IMR-90 (cell line): ENCODE measurements around the gene BEST1. TPM values are rescaled to one million over a fixed set of nuclear protein-coding genes. Genes with fewer than 3 reads are reported as not detected.

Source experiments
- ATAC-seq: fragments of 200-7000 bp; cut with Tn5 transposase; 2 replicates; pipeline ENCODE4 v1.9.1; 2020; ENCODE audit warnings: low read depth, mild to moderate bottlenecking, moderate library complexity
- BruUV-seq: library from RNA; stranded (reverse); fragments of 400-500 nt; replicated peaks from 2 replicates; lab custom pipeline; 2021; lab: Mats Ljungman, UMichigan
- CTCF ChIA-PET: fragments of 300-600 bp; formaldehyde crosslinking; extraction: SDS; loops from one replicate; lab custom pipeline; 2021; ENCODE audit warnings: antibody characterized with exemption; lab: Yijun Ruan, JAX
- POLR2A ChIA-PET: fragments of 300-600 bp; sonication (Branson Sonifier 250); formaldehyde crosslinking; loops from one replicate; lab custom pipeline; 2022; ENCODE audit warnings: antibody characterized with exemption; ENCODE audit not compliant: unreplicated experiment; lab: Charles Lee
- DNase-seq: peaks from one replicate; pipeline ENCODE4 v3.0.0; 2013
- H2AFZ ChIP-seq: replicated peaks from 2 replicates; pipeline ENCODE3; 2013; ENCODE audit warnings: low read length, mild to moderate bottlenecking; ENCODE audit not compliant: poor library complexity
- H2AK5ac ChIP-seq: 2 replicates; pipeline ENCODE4 v1.6.1; 2013; ENCODE audit warnings: low read depth, low read length, inconsistent platforms
- H2AK9ac ChIP-seq: replicated peaks from 2 replicates; pipeline ENCODE3; 2013; ENCODE audit warnings: mild to moderate bottlenecking, low read depth, low read length, moderate library complexity; ENCODE audit not compliant: poor library complexity
- H2BK120ac ChIP-seq: 2 replicates; pipeline ENCODE4 v1.6.1; 2013; ENCODE audit warnings: low read depth, low read length, inconsistent platforms
- H2BK15ac ChIP-seq: 3 replicates; pipeline ENCODE4 v1.6.1; 2013; ENCODE audit warnings: low read depth, low read length, inconsistent platforms
- H2BK20ac ChIP-seq: 2 replicates; pipeline ENCODE4 v1.6.1; 2013; ENCODE audit warnings: low read depth, mild to moderate bottlenecking, inconsistent platforms, low read length, moderate library complexity
- H2BK5ac ChIP-seq: 2 replicates; pipeline ENCODE4 v1.6.1; 2013; ENCODE audit warnings: mild to moderate bottlenecking, low read depth, low read length, inconsistent platforms; ENCODE audit not compliant: poor library complexity, severe bottlenecking
- H3K14ac ChIP-seq: replicated peaks from 2 replicates; pipeline ENCODE4 v1.6.1; 2013; ENCODE audit warnings: low read depth, low read length, inconsistent platforms
- H3K18ac ChIP-seq: 2 replicates; pipeline ENCODE4 v1.6.1; 2013; ENCODE audit warnings: low read depth, low read length, control low read depth
- H3K23ac ChIP-seq: 2 replicates; pipeline ENCODE4 v1.6.1; 2013; ENCODE audit warnings: low read depth, low read length, inconsistent platforms
- H3K27ac ChIP-seq: 2 replicates; pipeline ENCODE4 v1.5.1; 2013; ENCODE audit warnings: mild to moderate bottlenecking, control low read depth, low read length; ENCODE audit not compliant: insufficient read depth
- H3K27me3 ChIP-seq: 2 replicates; pipeline ENCODE4 v1.6.1; 2013; ENCODE audit warnings: low read length; ENCODE audit not compliant: control insufficient read depth, insufficient read depth
- H3K36me3 ChIP-seq: 2 replicates; pipeline ENCODE4 v1.6.1; 2013; ENCODE audit warnings: low read length, mixed read lengths; ENCODE audit not compliant: control insufficient read depth, insufficient read depth
- H3K4ac ChIP-seq: 2 replicates; pipeline ENCODE4 v1.6.1; 2013; ENCODE audit warnings: low read depth, low read length, inconsistent platforms
- H3K4me1 ChIP-seq: 2 replicates; pipeline ENCODE4 v1.6.1; 2013; ENCODE audit warnings: low read length, mixed read lengths; ENCODE audit not compliant: control insufficient read depth, insufficient read depth
- H3K4me2 ChIP-seq: 2 replicates; pipeline ENCODE4 v1.6.1; 2013; ENCODE audit warnings: low read depth, mild to moderate bottlenecking, control low read depth, low read length, moderate library complexity
- H3K4me3 ChIP-seq: 2 replicates; pipeline ENCODE4 v1.5.1; 2013; ENCODE audit warnings: low read depth, mild to moderate bottlenecking, control low read depth, low read length, moderate library complexity; ENCODE audit not compliant: insufficient read depth
- H3K56ac ChIP-seq: 2 replicates; pipeline ENCODE4 v1.6.1; 2013; ENCODE audit warnings: low read length, inconsistent platforms; ENCODE audit not compliant: insufficient read depth; ENCODE audit errors: extremely low read depth
- H3K79me1 ChIP-seq, 2 experiments: 2 replicates each; pipeline ENCODE4 v1.6.1; 2013; ENCODE audit warnings: low read length in 2 of 2, inconsistent platforms in 1 of 2, low read depth in 1 of 2
- H3K9ac ChIP-seq: 2 replicates; pipeline ENCODE4 v1.6.1; 2013; ENCODE audit warnings: low read depth, low read length, control low read depth
- H3K9me1 ChIP-seq: 2 replicates; pipeline ENCODE4 v1.6.1; 2013; ENCODE audit warnings: low read length, inconsistent platforms; ENCODE audit not compliant: insufficient read depth
- H3K9me3 ChIP-seq: 2 replicates; pipeline ENCODE4 v1.6.1; 2013; ENCODE audit warnings: low read length; ENCODE audit not compliant: control insufficient read depth, insufficient read depth
- H4K20me1 ChIP-seq: 2 replicates; pipeline ENCODE4 v1.6.1; 2013; ENCODE audit warnings: low read length, inconsistent platforms; ENCODE audit not compliant: insufficient read depth
- H4K5ac ChIP-seq: 2 replicates; pipeline ENCODE4 v1.6.1; 2013; ENCODE audit warnings: mild to moderate bottlenecking, low read depth, low read length, control low read depth
- H4K8ac ChIP-seq, 2 experiments: 2 replicates each; pipeline ENCODE4 v1.6.1; 2013; ENCODE audit warnings: low read depth in 2 of 2, low read length in 2 of 2, control low read depth in 1 of 2, inconsistent platforms in 1 of 2
- H4K91ac ChIP-seq: 2 replicates; pipeline ENCODE4 v1.6.1; 2013; ENCODE audit warnings: low read depth, low read length, inconsistent platforms; ENCODE audit not compliant: insufficient read depth
- BHLHE40 ChIP-seq: fragments of 150-350 bp; IDR thresholded peaks from 2 replicates; pipeline ENCODE4 v1.6.1; 2016; ENCODE audit warnings: mild to moderate bottlenecking, low read depth, low read length
- MXI1 ChIP-seq: IDR thresholded peaks from 2 replicates; pipeline ENCODE4 v1.6.1; 2012; ENCODE audit warnings: low read depth, mild to moderate bottlenecking, low read length, moderate library complexity, borderline replicate concordance
- NFE2L2 ChIP-seq: fragments of 150-350 bp; IDR thresholded peaks from 2 replicates; pipeline ENCODE4 v1.6.1; 2016; ENCODE audit warnings: low read depth, mild to moderate bottlenecking, low read length
- WGBS, 2 experiments: methylation state at CpG; one replicate each; pipeline versions ENCODE4 v1.1.5 to v1.1.7; 2013; ENCODE audit warnings: missing lambda C conversion rate in 2 of 2; ENCODE audit not compliant: insufficient read length in 1 of 2; ENCODE audit errors: extremely low coverage in 2 of 2; 5-methylcytosine and 5-hydroxymethylcytosine counted together
- dilution Hi-C: fragments of 300-500 bp; cut with HindIII; formaldehyde crosslinking; loops from one replicate; pipeline ENCODE4 v1.14.3; 2018; ENCODE audit warnings: low sequenced_read_pairs; ENCODE audit not compliant: unreplicated experiment
- in situ Hi-C: fragments of 300-500 bp; cut with MboI; formaldehyde crosslinking; loops from 3 replicates; pipeline ENCODE4 v1.14.3; 2019; ENCODE audit warnings: low sequenced_read_pairs, inconsistent platforms, mixed read lengths
- intact Hi-C: fragments of 100-400 bp; cut with micrococcal nuclease; formaldehyde crosslinking; loops from 2 replicates; pipeline ENCODE4 v1.10.0; 2022
- polyA plus RNA-seq, 3 experiments: library from polyadenylated mRNA; depleted of rRNA; stranded (reverse); fragments of >200 nt; gene quantifications; 2 replicates each; pipeline ENCODE4 v1.2.3, GENCODE V29; 2012; ENCODE audit warnings: low replicate concordance in 1 of 3
- total RNA-seq: library from RNA; depleted of rRNA; stranded (reverse); fragments of >200 nt; gene quantifications from 2 replicates; pipeline ENCODE4 v1.2.3, GENCODE V29; 2012

BEST1 gene
- total and polyA plus RNA-seq, 2 of the 4 experiments (the other 2 are of a cell fraction), result 0.90 to 1.4 TPM

DNA sequence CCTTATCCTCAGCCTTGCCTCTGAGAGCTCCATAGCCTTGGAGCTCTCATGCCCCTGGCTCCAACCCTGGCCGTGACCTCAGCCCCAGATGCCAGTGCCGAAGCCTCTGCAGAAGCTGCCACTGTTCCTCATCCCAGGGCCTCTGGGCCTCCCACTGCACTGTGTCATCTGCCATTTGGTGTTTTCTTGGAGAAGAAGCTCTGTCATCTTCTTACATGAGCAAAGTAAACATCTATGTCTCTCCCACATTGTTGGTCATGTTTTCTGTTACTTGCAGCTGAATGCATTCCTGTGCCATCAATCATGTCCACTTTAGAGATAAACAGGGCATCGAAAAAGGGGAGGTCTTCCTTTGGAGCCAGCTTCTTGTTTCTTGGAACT lies 62.3 kb downstream of the BEST1 start:
- Histone ChIP-seq H4K8ac (no peak overlapping the region), H3K4ac (no peak overlapping the region), H3K9ac (no peak overlapping the region), H3K23ac (no peak overlapping the region), H3K79me1 (no peaks in the 10 kb centered on the region), H2BK120ac (no peak overlapping the region), H3K4me2 (no peak overlapping the region), H3K27ac (no peak overlapping the region), H2BK5ac (no peak overlapping the region), H3K56ac (no peak overlapping the region), H4K20me1 (no peaks in the 10 kb centered on the region), H2AK5ac (peak overlapping the region; percentile 43; the same call in 1 of the 2 replicates), H4K5ac (no peak overlapping the region), H2BK15ac (no peak overlapping the region), H3K36me3 (no peaks in the 10 kb centered on the region), H3K27me3 (peaks cover 3% of the 10 kb centered on the region; the same call in 1 of the 2 replicates), H3K4me3 (no peak overlapping the region), H3K9me3 (no peaks in the 10 kb centered on the region), H2AK9ac (peak overlapping the region; percentile 52), H3K14ac (0 out of 2 replicates have a peak overlapping the region, but pooled peaks have one; percentile 5), H4K91ac (no peak overlapping the region), H2BK20ac (no peak overlapping the region), H3K9me1 (0 out of 2 replicates have a peak, but pooled peaks cover 4% of the 10 kb centered on the region), H3K4me1 (peaks cover 8% of the 10 kb centered on the region; the same call in 1 of the 2 replicates), H2AFZ (no peak overlapping the region), H3K18ac (no peak overlapping the region)
- no CpG with 5 or more reads among the region's 3 CpGs for WGBS, 2 experiments
- ChIA-PET POLR2A (no interaction called here), CTCF (no interaction called here)
- intact Hi-C loops, result no loop called here
- peak; percentile 48; the same call in 1 of the 2 replicates for ATAC-seq
- no TSS peak for BruUV-seq
- peak; percentile 42 for DNase-seq
- in situ Hi-C loops, result no loop called here
- TF ChIP-seq BHLHE40, result no peak
- no peak for TF ChIP-seq MXI1
- TF ChIP-seq NFE2L2, result no peak
- dilution Hi-C loops, result no loop called here
